ENCODE measurements around the gene MYH7B. TPM values are rescaled to one million over a fixed set of nuclear protein-coding genes. Genes with fewer than 3 reads are reported as not detected.

The MYH7B gene
- total and polyA plus RNA-seq, 12 donors: 22.1 to 962 (median 182) TPM

GRCh38 chr20:35000311-35000921, 44.7 kb downstream of the MYH7B start:
- peaks cover 14 to 100% (median 98%) of the 10 kb centered on the region in 9 donors for H3K36me3 ChIP-seq
- no peak for ATAC-seq
- H3K27me3 ChIP-seq: no peaks in the 10 kb centered on the region
- DNase-seq: no peak
- TF ChIP-seq CTCF (IDR thresholded peaks at IDR 0.05): no peak
- no peak overlapping the region for H3K4me3 ChIP-seq
- H3K9me3 ChIP-seq: no peaks in the 10 kb centered on the region
- peak overlapping the region in 1 of 10 donors; percentile 26 for H3K27ac ChIP-seq
- 88 to 91% methylated on average over 28 of the region's 28 CpGs for WGBS, 2 donors
- peaks cover 0 to 16% (median 0%) of the 10 kb centered on the region in 9 donors for H3K4me1 ChIP-seq
- intact Hi-C loops (cut with DNase I): no loop called here

GRCh38 chr20:35000922-35001595, 45.4 kb downstream of the MYH7B start:
- no peaks in the 10 kb centered on the region for H3K27me3 ChIP-seq
- intact Hi-C loops (cut with DNase I): no loop called here
- H3K4me3 ChIP-seq: no peak overlapping the region
- peaks cover 14 to 100% (median 93%) of the 10 kb centered on the region in 9 donors for H3K36me3 ChIP-seq
- peak overlapping the region in 1 of 10 donors; percentile 26 for H3K27ac ChIP-seq
- ATAC-seq (no peak), DNase-seq (no peak)
- TF ChIP-seq CTCF (IDR thresholded peaks at IDR 0.05): no peak
- WGBS, 2 donors: 90 to 91% methylated on average over 28 of the region's 28 CpGs
- peaks cover 0 to 13% (median 0%) of the 10 kb centered on the region in 9 donors for H3K4me1 ChIP-seq
- no peaks in the 10 kb centered on the region for H3K9me3 ChIP-seq

- peak in 5 of 9 donors; percentile 6 to 22 (median 17) for TF ChIP-seq CTCF (IDR thresholded peaks at IDR 0.05)
- Histone ChIP-seq H3K9me3 (no peaks in the 10 kb centered on the region), H3K4me1 (peaks cover 0 to 16% (median 0%) of the 10 kb centered on the region in 9 donors), H3K4me3 (no peak overlapping the region), H3K27ac (peak overlapping the region in 1 of 10 donors; percentile 7), H3K36me3 (peaks cover 14 to 100% (median 86%) of the 10 kb centered on the region in 9 donors), H3K27me3 (no peaks in the 10 kb centered on the region)
- WGBS, 2 donors: 67 to 77% methylated on average over 15 of the region's 15 CpGs
- ATAC-seq (no peak), DNase-seq (no peak)
- intact Hi-C loops (cut with DNase I): no loop called here
Observed at GRCh38 chr20:35001596-35002362, 46.1 kb downstream of the MYH7B start.
